GM19452 (cell line): ENCODE results near the gene FOCAD.
A peak's percentile ranks its signal among the peaks of the same experiment; 100 is the strongest.

Source experiments
- ATAC-seq: cut with Tn5 transposase; IDR thresholded peaks from one replicate; pipeline ENCODE4 v1.9.1; 2021; ENCODE audit not compliant: unreplicated experiment

The FOCAD gene

DNA sequence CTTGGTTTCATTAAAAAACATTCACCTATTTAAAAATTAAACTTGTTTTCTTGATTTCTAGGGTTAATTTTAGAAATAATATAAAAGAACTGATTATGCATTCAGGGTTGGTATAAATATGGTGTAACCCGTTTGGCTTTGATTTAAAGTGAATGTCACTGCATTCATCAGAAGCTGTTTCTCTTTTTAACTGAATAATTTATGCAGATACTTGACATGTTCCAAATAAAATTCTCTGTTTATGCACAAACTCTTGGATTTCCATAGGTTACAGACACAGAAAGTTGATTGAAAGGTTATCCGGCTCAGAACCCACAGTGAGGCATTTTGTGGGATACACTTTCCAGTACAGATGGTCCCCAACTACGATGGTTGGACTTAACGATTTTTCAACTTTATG is 186.1 kb downstream of the FOCAD start:
- ATAC-seq, result no peak

DNA sequence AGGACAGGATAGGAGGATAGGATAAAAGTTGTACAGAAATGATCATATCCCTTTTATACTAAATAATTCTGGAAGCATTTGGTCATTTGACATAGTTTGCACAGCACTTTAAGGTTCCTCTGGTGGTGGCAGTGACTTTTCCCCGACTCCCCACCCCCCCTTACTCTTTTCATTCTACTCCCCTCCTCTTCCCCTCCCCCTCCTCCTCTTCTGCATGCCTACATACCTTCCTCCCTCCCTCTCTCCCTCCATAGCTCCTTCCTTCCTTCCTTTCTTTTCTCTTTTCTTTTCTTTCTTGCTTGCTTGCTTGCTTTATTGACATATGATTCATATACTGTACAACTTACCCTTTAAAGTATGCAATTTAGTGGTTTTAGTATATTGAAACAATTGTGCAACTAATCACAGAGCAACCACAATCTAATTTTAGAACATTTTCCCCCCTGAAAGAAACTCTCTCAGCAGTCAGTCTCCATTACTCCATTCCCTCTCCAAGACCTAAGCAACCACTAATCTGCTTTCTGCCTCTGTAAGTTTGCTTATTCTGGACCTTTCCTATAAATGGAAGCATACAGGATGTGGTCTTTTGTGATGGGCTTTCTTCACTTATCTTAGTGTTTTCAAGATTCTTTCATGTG is 188.4 kb downstream of the FOCAD start:
- no peak for ATAC-seq

DNA sequence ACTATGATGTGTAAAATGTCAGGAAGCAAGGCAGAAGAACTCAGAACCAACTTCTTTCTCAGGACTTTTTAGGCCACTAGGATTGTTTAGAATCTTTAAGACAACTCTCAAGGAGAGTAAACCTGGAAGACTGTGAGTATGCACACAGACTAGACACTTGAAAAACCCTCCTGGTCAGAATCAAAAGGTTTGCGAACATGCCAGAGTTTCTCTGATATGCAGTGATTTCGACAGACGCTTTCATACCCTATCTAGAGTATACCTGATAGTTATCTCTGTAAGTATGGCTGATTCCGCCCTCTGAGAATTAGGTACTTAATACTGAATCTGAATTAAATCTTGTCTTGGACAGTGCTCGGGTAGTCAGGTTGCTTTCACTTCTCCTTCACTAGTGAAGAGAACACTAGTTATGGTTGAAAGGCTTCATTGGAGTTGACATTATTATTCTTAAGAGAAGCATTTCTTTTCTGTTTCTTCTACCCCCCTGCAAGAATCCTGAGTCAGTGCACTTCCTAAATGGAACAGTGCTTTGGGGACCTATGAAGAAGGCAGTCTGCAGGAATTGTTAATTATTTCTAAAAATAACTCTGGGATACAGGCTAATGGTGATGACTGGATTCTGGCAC is 189.3 kb downstream of the FOCAD start:
- no peak for ATAC-seq

DNA sequence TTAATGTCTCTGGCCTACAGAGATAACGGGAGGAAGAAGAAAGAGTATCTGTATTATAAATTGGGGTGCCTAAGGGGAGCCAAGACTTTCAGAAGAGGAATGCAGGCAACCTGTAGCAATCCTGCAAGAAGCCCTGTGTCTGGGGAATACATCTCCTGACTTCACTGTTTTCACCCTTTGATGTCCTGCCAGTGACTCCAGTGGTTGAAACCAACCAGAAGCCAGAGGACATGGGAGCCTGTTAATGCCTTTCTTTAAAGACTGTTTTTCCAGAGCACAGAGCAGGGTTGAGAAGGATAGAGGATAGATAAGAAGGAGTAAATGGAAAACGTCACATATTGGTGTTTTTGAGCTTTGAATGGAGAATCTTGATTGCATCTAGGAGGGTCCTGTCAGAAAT is 196.2 kb downstream of the FOCAD start:
- ATAC-seq, result no peak

DNA sequence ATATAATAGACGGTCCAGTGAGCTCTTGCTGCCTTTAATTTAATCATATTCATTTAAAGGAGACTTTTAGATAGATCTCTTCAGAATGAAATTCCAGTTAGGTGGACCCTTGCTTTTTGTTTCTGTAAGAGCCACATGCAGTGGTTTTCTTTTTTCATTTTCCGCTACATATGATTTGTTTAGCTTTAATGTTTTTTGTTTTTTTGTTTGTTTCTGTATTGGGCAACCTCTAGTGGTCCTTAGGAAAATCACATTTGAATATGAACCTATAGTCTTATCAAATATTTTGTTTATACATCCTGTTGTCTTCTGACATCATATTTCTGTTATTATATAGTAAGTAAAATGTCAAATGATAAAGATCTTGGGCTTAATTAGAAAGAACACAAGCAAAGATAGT is 196.6 kb downstream of the FOCAD start:
- ATAC-seq, result no peak

DNA sequence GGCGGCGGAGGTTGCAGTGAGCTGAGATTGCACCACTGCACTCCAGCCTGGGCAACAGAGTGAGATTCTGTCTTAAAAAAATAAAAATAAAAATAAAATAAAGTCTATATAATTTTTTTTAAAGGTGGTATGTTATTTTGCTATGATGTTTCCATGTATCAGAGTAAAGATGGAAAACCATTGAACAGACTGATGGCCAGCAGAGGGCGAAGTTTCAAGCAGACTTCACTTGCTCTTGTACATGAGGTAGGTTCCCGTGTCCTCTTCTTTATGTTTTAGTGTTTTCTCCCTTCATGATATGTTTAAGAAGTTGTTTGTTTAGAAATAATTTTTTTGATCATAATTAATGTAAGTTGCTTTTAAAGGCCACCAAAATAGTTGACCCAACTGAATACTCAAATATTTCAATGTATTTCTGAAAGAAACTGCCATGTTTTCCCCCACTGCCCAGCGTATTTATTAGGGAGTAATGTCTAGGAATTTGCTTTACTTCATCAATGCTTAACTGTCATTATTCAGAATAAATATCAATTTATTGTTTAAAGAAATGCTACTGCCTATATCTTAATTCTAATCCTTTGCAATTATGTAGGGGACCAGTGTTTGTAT is 201.0 kb downstream of the FOCAD start:
- ATAC-seq, result no peak

DNA sequence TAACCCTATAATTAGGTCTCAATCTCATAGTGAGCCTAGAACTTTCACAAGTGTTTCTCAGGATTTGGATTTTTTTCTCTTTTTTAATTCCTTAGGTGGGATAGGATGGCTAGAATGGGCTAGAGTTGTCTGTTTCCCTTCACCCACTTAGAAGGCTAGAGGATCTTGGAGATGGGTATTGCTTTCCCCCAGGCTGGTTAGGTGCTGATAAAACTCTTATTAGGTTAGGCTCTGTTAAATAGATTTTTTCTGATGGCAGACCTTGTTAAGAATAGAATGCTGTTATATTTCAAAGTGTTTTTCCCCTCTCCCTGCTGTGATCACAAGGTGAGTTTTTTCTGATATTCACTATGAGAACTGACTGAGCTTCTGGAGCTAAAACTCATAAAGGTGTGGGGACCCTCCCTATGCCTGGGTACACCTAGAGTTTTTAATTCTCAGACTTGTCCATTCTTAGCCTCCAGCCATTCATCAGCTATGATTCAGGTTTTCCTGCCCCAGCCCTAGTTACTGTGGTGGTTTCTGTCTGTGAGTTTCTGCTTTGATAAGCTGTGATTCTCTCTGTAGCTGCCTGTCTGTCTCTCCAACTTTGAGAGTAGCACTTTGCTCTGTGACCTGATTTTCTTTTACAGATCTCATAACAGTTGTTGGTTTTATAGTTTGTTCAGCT is 215.0 kb downstream of the FOCAD start:
- ATAC-seq, result no peak

DNA sequence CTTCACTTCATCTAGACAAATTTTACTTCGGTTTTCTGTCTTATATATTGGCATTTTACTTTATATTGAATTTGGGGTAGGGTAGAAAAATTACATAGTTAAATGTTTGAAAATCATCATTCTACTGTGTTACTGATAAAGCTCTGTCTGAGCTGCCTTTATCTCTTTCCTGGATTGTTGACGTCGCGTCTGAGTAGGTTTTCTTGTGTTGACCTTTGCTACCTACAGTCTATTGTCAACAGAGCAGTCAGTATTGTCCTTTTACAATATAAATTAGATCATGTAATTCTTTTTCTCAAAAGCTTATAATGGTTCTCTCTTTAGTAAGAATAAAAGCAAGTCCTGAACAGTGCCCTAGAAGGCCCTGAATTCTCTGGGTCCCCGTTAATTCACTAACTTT is 219.2 kb downstream of the FOCAD start:
- ATAC-seq, result no peak

DNA sequence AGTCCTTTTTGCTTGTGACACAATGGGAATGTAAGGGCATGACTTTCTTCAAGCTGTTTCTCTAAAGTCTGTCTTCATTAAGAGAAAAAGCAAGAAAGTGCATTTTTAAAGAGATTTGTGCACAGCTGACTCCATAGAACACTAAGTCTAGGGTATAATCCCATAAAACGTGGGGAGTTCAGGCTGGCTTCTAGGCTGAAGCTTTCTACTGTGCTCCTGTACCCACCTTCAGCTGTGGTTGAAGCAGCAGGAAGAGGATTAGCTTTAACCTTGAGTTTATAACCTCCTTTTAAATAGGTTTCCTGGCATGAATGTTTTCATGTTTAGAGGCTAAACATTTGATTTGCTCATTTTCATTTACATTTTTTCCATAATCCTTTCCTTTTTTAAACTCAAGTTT is 220.9 kb downstream of the FOCAD start:
- ATAC-seq, result no peak

DNA sequence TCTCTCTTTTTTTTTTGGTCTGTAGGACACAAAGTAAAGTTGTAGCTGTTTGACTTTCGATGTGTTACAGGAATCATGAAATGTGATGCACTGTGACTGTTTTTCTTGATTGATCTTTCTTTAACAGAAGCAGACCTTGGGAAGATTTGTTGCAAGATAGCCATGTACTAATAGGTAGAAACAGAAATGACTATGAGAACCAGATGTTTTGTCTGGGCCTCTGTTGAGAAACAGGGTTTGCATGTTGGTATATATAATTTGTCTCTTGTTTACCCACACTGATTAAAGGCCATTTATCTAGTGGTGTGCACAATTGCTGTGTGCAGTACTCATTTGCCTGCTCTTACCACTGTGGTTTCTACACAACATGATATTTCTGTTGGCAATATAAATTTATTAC is 222.3 kb downstream of the FOCAD start:
- ATAC-seq, result no peak

DNA sequence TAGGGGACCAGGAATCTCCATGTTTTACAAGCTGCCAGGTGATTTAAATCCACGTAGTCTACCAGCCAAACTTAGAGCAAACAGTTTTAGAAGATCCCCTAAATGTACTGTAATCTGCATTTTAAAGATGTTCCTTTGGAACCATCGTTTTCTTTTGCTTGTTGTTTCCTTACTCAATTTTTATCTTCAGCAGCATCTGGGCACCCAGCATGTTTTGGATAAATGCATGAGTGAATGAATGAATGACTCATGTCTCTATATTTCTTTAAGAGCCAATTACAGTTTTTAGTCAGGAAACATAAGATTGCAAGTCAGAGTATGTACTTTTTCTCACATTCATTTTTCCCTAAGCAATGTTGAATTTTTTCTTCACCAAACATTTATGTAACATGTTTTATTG is 224.4 kb downstream of the FOCAD start:
- ATAC-seq, result no peak

DNA sequence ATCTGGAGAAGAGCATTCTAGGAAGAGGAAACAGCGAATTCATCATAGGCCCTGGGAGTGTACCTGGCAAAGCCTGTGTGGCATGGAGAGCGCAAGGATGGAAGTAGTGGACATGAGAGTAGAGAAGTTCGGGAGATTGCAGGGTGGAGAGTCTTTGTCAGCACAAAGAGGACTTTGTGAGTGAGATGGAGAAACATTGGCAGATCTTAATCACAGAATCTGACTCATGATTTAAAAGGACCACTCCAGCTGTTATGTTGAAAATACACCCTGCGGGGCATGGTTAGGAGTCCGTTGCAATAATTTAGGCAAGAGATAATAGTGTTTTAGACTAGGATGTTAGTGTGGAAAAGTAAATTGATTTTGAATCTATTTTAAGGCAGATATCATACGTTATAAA is 230.5 kb downstream of the FOCAD start:
- no peak for ATAC-seq

DNA sequence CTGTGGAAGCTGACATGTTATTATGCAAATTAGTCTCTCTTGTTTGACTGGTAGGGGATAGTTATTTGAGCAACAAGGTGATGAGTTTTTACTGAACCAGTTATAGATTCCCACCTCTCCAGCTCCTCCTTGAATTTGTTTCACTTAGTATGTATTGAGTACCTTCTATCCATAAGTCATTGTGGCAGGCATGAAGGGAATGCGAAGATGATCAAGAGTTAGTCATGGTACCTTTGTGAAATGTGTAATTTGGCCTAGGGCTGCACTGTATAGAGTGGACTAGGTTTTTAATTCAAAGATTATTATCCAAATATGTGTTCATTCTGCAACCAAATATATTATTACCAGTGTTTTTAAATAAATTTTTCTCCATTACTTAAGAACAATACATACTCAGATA is 237.3 kb downstream of the FOCAD start:
- ATAC-seq, result no peak

DNA sequence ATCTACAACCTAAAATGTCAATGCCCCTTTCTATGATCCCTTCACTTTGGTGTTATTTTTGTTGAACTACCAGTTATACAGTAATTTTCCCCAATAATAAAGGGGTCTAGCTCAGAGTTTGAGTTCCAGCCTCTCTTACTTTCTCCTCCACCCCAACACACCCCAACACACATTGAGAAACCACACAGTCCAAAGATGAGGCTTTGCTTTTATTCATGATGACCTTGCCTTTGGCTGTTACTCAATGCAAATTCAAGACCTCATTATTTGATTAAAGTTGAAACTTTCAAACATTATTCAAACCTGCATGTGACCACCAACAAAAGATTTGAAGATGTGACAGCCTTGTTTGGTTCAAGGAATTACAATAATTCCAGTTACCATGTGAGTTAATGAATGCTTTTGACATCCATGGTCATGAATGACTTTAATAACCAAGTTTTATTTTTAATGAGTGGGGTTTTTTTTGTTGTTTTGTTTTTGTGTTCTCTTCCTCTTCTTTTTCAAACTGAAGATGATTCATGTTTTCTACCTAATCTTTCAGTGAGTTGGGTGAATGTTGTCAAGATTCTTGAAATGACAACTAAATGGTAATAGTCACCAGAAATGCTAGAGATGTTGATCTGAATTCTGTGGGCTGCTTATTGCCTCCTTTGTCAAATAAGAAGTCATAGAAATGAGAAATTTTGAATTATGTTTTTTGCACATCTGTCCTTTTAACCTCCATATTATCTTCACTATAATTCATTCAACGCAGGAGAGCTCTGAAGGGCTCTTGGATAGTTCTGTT is 241.4 kb downstream of the FOCAD start:
- ATAC-seq, result no peak

DNA sequence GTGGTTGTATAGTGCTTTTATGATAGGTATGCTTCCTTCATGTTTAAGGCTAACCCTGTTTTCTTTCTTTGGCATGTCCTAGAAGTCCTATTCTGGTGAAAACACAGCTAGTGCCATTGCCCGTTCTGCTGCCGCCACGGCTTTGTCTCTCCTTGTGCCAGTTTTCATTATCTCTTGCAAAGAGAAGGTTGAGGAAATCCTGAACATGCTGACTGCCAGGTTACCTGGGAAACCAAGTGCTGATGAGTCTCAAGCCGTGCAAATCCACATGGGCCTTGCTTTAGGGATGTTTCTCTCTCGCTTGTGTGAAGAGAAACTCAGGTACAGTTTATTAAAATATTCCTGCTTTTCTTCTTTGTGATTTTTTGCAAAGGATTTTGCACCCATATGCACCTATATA is 245.2 kb downstream of the FOCAD start:
- ATAC-seq, result no peak

DNA sequence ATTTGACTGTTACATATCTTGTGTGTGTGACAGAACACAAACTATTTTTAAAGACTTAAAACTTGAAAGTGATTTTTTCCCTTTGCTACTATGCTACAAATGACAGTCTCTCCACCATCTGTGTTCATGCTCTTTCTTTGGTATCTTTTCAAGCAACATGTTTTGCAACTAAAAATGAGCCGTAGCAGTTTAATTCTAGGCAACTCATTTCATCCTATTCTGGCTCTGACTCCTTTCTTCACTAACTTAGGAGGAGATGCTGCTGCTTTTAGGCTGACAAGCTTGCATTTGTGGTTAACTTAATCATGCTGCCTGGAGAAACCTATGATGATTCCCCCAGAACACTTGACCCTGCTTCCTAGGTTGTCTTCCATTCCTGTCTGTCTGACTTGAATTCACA is 246.8 kb downstream of the FOCAD start:
- no peak for ATAC-seq

DNA sequence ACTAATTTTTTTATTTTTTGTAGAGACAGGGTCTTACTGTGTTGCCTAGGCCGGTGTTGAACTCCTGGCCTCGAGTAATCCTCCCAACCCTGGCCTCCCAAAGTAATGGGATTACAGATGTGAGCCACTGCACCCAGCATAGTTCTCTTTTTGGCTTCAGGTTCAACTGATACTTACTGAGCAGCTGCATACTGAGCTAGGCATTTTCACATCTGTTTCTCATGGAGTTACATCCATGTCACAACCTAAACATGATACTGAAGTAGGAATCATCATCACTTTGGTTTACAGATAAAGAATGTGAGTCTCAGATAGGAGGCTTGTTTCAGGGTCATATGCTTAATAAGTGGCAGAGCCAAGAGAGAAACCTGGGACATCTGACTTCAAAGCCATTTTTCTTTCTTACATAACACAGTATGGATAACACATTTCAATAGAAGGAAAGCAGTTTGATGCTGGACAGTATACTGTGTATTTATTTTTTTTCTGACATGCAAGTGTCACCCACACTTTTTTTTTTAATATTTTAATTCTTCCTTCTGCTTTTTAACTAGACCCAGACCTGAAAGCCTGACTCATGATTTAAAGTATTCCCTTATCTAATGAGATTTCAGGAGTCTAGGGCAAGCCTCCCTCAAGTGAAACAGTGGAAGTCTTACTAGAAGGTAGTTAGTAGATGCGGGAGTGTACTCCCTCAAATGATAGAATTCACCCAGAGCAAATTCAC is 256.6 kb downstream of the FOCAD start:
- peak; percentile 42 for ATAC-seq

DNA sequence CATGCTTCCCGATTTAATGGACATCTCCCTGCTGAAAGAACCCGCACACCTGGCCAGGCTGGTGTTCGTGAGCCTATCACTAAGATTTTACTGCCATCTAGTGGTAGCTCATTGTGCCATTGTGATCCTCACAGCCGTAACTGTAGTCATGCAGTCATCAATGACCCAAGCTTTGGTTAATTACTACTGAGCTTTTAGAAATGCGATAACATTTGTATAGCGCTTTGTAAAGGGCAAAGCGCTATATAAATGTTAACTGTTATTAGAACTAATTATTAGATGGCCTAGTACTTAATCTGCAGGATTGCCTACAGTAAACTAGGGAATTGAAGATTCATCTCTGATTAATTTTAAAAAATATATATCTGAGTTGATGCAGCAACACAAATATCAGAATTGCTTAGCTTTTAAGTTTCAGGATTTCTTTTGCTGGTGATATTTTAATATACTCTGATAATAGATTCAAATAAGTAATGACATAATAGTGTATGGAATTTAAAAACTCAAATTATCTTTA is 257.2 kb downstream of the FOCAD start:
- peak; percentile 99 for ATAC-seq

DNA sequence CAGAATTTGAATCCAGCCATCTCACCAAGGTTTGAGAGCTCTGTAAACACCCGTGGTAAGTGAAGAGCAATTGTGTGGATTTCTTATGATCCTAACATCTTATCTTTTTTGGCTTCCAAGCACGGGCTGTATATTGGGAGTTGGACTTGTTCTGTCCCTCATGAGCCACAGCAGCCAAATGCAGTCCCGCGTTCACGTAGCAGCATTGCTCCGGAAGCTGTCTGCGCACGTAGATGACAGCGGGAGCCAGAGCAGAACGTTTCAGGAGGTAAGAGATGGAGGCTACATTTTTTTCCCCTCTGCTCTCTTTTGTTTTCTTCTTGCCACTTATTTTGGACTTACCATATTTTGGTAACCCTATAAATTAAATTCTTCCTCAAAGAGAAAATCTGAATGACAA is 260.4 kb downstream of the FOCAD start:
- ATAC-seq, result no peak

DNA sequence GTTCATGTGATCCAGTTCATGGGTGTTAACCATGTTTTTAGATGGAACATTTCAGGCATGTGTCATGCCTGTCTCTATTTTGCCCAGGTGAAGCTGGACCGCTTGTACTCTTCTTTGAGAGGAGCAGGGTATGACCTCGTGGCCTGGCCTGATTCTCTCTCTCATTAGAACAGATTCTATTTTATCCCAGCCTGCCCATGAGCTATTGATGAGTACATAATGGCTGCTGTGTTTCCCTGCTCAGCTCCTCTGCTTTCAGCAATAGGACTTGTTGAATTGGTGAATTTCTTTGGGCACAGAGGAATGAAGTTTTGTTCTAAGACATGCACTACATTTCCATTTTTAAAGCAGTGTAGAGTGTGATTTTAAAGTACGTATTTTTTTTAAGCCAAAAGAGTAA is 261.2 kb downstream of the FOCAD start:
- no peak for ATAC-seq

DNA sequence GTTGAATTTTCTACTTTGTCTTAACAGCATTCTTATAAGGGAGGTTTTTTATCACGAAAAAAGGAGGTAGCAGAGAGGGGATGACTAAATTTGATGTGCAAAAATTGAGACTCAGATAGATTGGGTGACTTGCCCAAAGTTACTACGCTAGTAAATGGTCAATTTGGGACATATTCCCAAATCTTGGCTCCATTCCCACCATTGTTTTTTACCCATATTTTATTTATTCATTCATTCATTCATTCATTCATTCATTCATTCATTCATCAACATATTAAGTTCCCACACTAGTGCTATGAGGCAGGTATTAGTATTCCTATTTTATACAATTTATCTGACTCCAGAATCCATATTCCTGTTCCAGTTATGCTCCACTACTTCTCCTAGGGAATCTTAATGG is 261.8 kb downstream of the FOCAD start:
- ATAC-seq, result no peak
